Activated CD8-positive, alpha-beta memory T cell treated with anti-CD3 and anti-CD28 coated beads, Interleukin-2, amount 50 U/mL, for 48 hours (primary cell): Measurements from ENCODE around the gene OSBPL6.
A peak's percentile ranks its signal among the peaks of the same experiment; 100 is the strongest.
"Not testable (repeated sequence)": the region's sequence is repeated elsewhere in the genome, so short reads cannot be mapped to it uniquely, and the experiment has no call there.

ENCODE experiments used
- DNase-seq: peaks from one replicate; pipeline ENCODE4 v3.0.0-alpha.2; 2020

The OSBPL6 gene

GRCh38 chr2:178412047-178412446, 217.7 kb downstream of the OSBPL6 start:
- no peak for DNase-seq

- DNase-seq = not testable (repeated sequence)
Measured at GRCh38 chr2:178412453-178412852, 218.1 kb downstream of the OSBPL6 start.

GRCh38 chr2:178413472-178414265, 219.4 kb downstream of the OSBPL6 start:
- DNase-seq = peak; percentile 89

GRCh38 chr2:178414266-178415247, 220.2 kb downstream of the OSBPL6 start:
- DNase-seq = peak; percentile 85

- DNase-seq = no peak
Measured at GRCh38 chr2:178415979-178416378, 221.7 kb downstream of the OSBPL6 start.

- no peak for DNase-seq
Measured at GRCh38 chr2:178417916-178418315, 223.6 kb downstream of the OSBPL6 start.

GRCh38 chr2:178418426-178418825, 224.1 kb downstream of the OSBPL6 start:
- no peak for DNase-seq

- no peak for DNase-seq
Measured at GRCh38 chr2:178419123-178419522, 224.8 kb downstream of the OSBPL6 start.

- no peak for DNase-seq
Measured at GRCh38 chr2:178420463-178420999, 226.2 kb downstream of the OSBPL6 start.

- no peak for DNase-seq
Measured at GRCh38 chr2:178422097-178422496, 227.8 kb downstream of the OSBPL6 start.

- DNase-seq = not testable (repeated sequence)
Measured at GRCh38 chr2:178423746-178424145, 229.4 kb downstream of the OSBPL6 start.

GRCh38 chr2:178425255-178425827, 231.0 kb downstream of the OSBPL6 start:
- DNase-seq = no peak

- DNase-seq = no peak
Measured at GRCh38 chr2:178426388-178426787, 232.1 kb downstream of the OSBPL6 start.

GRCh38 chr2:178427458-178427857, 233.1 kb downstream of the OSBPL6 start:
- no peak for DNase-seq

GRCh38 chr2:178428396-178428806, 234.1 kb downstream of the OSBPL6 start:
- no peak for DNase-seq

GRCh38 chr2:178429336-178429735, 235.0 kb downstream of the OSBPL6 start:
- DNase-seq = no peak

- DNase-seq = no peak
Measured at GRCh38 chr2:178436662-178437061, 242.3 kb downstream of the OSBPL6 start.

GRCh38 chr2:178441426-178441825, 247.1 kb downstream of the OSBPL6 start:
- DNase-seq = no peak

GRCh38 chr2:178448968-178449661, 254.8 kb downstream of the OSBPL6 start:
- DNase-seq = no peak

- no peak for DNase-seq
Measured at GRCh38 chr2:178449700-178450523, 255.6 kb downstream of the OSBPL6 start.

- DNase-seq = no peak
Measured at GRCh38 chr2:178450524-178450773, 256.1 kb downstream of the OSBPL6 start.
